Common myeloid progenitor, CD34-positive (primary cell): ENCODE results near the gene TGFB1I1.

Experiments used
- CTCF ChIA-PET: fragments of 350-600 bp; sonication (Branson Sonifier 250); formaldehyde crosslinking; loops from one replicate; lab custom pipeline; 2021; ENCODE audit warnings: antibody characterized with exemption; lab: Charles Lee
- POLR2A ChIA-PET: fragments of 350-600 bp; sonication (Branson Sonifier 250); formaldehyde crosslinking; loops from one replicate; lab custom pipeline; 2021; ENCODE audit warnings: antibody characterized with exemption; lab: Charles Lee
- DNase-seq, 3 donors: peaks; one replicate each; pipeline versions ENCODE4 v3.0.0 to v3.0.0-alpha.2; 2013
- H3K27ac ChIP-seq, 2 experiments: 1 replicate in 1 of 2; 2 replicates in 1 of 2; pipeline ENCODE4 v1.7.0; 2013; ENCODE audit warnings: inconsistent platforms in 2 of 2, low read length in 2 of 2, mild to moderate bottlenecking in 2 of 2, low read depth in 1 of 2, moderate library complexity in 1 of 2; ENCODE audit not compliant: severe bottlenecking in 2 of 2, insufficient read depth in 1 of 2, poor library complexity in 1 of 2
- H3K27me3 ChIP-seq, 5 experiments: replicated peaks in 2 of 5; 1 replicate in 3 of 5; 2 replicates in 2 of 5; pipeline versions ENCODE4 v1.6.1 to v1.7.0; 2013; ENCODE audit warnings: low read length in 4 of 5, mild to moderate bottlenecking in 2 of 5, moderate library complexity in 2 of 5, inconsistent platforms in 1 of 5; ENCODE audit not compliant: insufficient read depth in 5 of 5, control insufficient read depth in 4 of 5
- H3K36me3 ChIP-seq, 4 experiments: 1 replicate in 2 of 4; 2 replicates in 2 of 4; pipeline versions ENCODE4 v1.6.1 to v1.7.0; 2013; ENCODE audit warnings: low read length in 3 of 4, control low read depth in 1 of 4, mild to moderate bottlenecking in 1 of 4; ENCODE audit not compliant: control insufficient read depth in 4 of 4, insufficient read depth in 4 of 4
- H3K4me1 ChIP-seq, 4 experiments: 1 replicate in 3 of 4; 2 replicates in 1 of 4; pipeline versions ENCODE4 v1.6.1 to v1.7.1; 2013; ENCODE audit warnings: low read length in 3 of 4, mild to moderate bottlenecking in 3 of 4, control low read depth in 1 of 4, inconsistent platforms in 1 of 4, moderate library complexity in 1 of 4; ENCODE audit not compliant: control insufficient read depth in 4 of 4, insufficient read depth in 4 of 4; ENCODE audit errors: control extremely low read depth in 1 of 4
- H3K4me3 ChIP-seq, 7 experiments: 1 replicate in 4 of 7; 2 replicates in 3 of 7; pipeline versions ENCODE4 v1.5.1 to v1.7.0; 2013; ENCODE audit warnings: mild to moderate bottlenecking in 7 of 7, low read length in 6 of 7, moderate library complexity in 6 of 7, inconsistent platforms in 2 of 7, low read depth in 2 of 7, control low read depth in 1 of 7; ENCODE audit not compliant: insufficient read depth in 4 of 7, control insufficient read depth in 1 of 7; ENCODE audit errors: extremely low read depth in 1 of 7
- H3K9me3 ChIP-seq, 5 experiments: 1 replicate in 4 of 5; 2 replicates in 1 of 5; pipeline versions ENCODE4 v1.6.1 to v1.7.1; 2013; ENCODE audit warnings: low read length in 4 of 5, mild to moderate bottlenecking in 2 of 5, inconsistent platforms in 1 of 5, low read depth in 1 of 5, moderate library complexity in 1 of 5; ENCODE audit not compliant: control insufficient read depth in 4 of 5, insufficient read depth in 2 of 5; ENCODE audit errors: control extremely low read depth in 1 of 5
- WGBS: methylation state at CpG from one replicate; pipeline ENCODE4 v1.1.5; 2013; ENCODE audit not compliant: insufficient coverage; 5-methylcytosine and 5-hydroxymethylcytosine counted together

TGFB1I1 gene

DNA sequence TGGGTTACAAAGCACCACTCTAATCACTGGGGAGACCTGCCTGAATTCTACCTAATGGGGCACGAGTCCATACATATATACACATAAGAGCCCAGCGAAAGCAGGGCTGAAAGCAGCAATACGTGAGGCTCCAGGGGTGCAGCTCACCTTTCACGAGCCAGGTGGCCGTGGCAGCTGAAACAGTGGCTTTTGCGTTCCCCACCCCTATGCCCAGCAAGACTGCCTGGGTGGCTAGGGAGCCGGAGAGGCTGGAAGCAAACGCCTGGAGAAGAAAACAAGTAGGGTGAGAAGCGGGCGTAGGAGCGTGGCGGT is 35.6 kb downstream of the TGFB1I1 start:
- WGBS, result 8% methylated on average over 7 of the region's 12 CpGs
- Histone ChIP-seq H3K27me3 (no peaks in the 10 kb centered on the region), H3K27ac (peak overlapping the region; percentile 89 to 94), H3K9me3 (peaks cover 0 to 4% (median 0%) of the 10 kb centered on the region in 5 experiments), H3K36me3 (peaks cover 0 to under 1% (median 0%) of the 10 kb centered on the region in 4 experiments), H3K4me3 (peak overlapping the region; percentile 72 to 94 (median 91)), H3K4me1 (peaks cover 30 to 59% (median 50%) of the 10 kb centered on the region in 4 experiments)
- no peak for DNase-seq
- CTCF ChIA-PET, result interaction anchor here (0.8 to 2.7 kb wide), 7 partner anchors 11 to 361 kb away, joined by 4 to 10 read pairs (median 4); no protein-coding TSS in a partner anchor
- POLR2A ChIA-PET, result interaction anchor here (0.6 to 1.4 kb wide), 6 partner anchors 10 to 188 kb away, joined by 3 to 5 read pairs (median 4); partner anchors contain the start of gene ARMC5

DNA sequence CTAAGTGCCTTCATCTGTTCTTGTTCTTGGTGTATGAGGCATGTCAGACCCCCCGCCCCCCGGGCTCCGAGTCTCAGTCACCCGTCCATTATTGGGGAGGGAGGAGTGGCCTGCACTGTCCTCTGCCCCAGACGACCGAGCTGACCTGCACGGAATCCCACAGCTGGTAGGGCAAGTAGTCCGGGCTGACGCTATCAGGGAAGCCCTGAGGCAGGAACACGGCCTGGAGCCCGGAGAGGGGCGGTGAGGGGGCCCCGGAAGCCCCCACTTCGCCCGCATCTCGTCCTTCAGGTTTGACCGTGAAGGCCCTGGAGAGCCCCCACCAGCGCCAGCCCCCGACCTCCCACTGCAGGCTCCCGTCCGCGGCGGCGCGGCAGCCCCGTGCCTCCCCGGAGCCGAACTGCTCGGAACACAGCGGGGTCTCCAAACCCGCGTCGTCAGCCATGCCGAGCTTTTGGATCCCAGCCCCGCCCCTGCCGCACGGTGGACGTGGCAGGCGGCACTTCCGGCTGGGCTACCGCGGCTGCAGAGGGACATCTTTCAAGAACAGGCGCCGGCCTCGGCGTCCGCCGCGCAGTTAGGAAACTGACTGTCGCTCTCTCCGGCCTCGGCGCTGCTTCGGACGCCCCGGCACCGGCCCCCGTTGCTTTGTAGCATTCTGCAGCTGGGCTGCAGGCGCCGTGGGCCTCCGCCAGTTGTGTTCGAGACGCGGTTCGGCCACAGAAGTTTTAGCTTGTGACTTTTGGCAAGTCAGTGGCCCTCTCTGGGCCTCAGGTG is 36.2 kb downstream of the TGFB1I1 start, which contains the start of gene RUSF1:
Gene RUSF1 (minus strand): TSS at position 463 of the 777 bp plus-strand sequence. CDS start 18 bp downstream, at position 445.
- Histone ChIP-seq H3K27me3 (no peaks in the 10 kb centered on the region), H3K9me3 (peaks cover 0 to 4% (median 0%) of the 10 kb centered on the region in 5 experiments), H3K36me3 (no peaks in the 10 kb centered on the region), H3K27ac (peak within 1 kb of the TSS; percentile 89 to 94), H3K4me1 (peaks cover 30 to 59% (median 50%) of the 10 kb centered on the region in 4 experiments), H3K4me3 (peak within 1 kb of the TSS; percentile 72 to 94 (median 91))
- DNase-seq, result peak; percentile 82 to 93 (median 89)
- ChIA-PET POLR2A (interaction anchor here (1.1 to 1.4 kb wide), 5 partner anchors 21 to 188 kb away, joined by 3 to 5 read pairs (median 4); partner anchors contain the start of gene ARMC5), CTCF (interaction anchor here (0.8 to 2.7 kb wide), 6 partner anchors 11 to 361 kb away, joined by 3 to 10 read pairs (median 4); no protein-coding TSS in a partner anchor)
- WGBS, result 0% methylated on average over 59 of the region's 65 CpGs

DNA sequence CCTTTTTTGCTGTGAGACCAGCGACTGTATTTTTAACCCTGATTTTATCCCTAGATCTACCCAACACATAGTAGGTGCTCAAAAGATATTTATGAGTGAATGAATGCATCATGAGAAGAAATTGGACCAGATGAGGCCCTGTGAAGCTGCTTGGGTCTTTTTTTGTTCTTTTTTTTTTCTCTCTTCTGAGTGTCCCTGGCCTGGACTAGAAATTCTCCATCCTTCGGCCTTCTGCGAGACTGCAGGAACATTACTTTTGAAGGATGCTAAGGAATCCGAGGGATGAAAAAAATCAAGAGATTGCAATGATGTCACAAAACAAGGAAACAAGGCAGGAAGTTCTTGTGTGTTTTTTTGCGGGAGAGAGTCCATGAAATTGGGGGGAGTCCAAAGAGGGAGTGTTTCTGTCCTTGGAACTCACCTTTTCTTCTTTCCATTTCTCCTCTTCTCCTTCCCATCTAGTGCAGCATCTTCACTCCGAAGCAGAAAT is 36.8 kb downstream of the TGFB1I1 start:
- peak overlapping the region; percentile 89 to 94 for H3K27ac ChIP-seq
- DNase-seq, result no peak
- peak overlapping the region; percentile 72 to 94 (median 91) for H3K4me3 ChIP-seq
- H3K36me3 ChIP-seq, result no peaks in the 10 kb centered on the region
- ChIA-PET CTCF (interaction anchor here (0.8 to 1.9 kb wide), 4 partner anchors 12 to 360 kb away, joined by 3 to 6 read pairs (median 4); no protein-coding TSS in a partner anchor), POLR2A (interaction anchor here (1.1 to 1.4 kb wide), 3 partner anchors 20 to 187 kb away, joined by 3 to 5 read pairs (median 3); no protein-coding TSS in a partner anchor)
- H3K27me3 ChIP-seq, result no peaks in the 10 kb centered on the region
- H3K9me3 ChIP-seq, result peaks cover 0 to 4% (median 0%) of the 10 kb centered on the region in 5 experiments
- 24% methylated on average over 4 of the region's 6 CpGs for WGBS
- peaks cover 28 to 54% (median 48%) of the 10 kb centered on the region in 4 experiments for H3K4me1 ChIP-seq

DNA sequence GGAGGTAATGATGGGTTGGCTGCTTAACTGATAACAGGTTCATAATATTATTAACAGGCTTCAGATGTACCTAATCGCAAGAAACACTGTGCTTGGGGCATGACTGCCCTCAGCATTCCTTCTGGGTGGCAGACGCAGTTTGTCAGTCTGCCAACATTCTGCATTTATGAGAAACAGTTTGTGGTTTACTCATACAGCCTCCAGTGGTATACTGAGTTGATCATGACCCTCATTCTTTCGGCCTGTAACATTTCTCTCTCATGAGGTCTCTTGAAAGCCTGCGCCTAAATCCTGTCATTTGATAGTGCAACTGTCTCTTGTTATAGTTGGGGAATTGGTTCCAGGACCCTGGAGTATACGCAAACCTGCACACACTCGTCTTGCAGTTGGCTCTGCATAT is 41.2 kb downstream of the TGFB1I1 start:
- ChIA-PET CTCF (interaction anchor here (0.6 kb wide), 1 partner anchor 18 kb away, joined by 3 read pairs; no protein-coding TSS in a partner anchor), POLR2A (no interaction called here)
- 50% methylated on average over 2 of the region's 6 CpGs for WGBS

DNA sequence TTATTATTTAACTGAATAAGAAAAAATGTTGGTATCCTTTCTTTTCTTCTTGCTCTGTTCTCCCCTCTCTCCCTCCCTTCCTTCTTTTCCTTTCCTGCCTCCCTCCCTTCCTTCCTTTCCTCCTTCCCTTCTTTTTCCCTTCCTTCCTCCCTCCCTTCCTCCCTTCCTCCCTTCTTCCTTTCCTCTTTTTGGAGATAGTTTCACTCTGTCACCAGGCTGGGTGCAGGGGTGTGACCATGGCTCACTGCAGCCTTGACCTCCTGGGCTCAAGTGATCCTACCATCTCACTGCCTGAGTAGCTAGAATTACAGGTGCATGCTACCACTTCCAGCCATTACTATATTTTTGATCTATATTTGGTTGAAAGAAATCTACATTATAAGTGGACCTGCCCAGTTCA is 41.9 kb downstream of the TGFB1I1 start:
- POLR2A ChIA-PET, result no interaction called here

More for the DNA sequence above, 41.2 kb downstream of the TGFB1I1 start:
- H3K27ac ChIP-seq, result no peak overlapping the region
- H3K4me1 ChIP-seq, result peaks cover 6 to 16% (median 9%) of the 10 kb centered on the region in 4 experiments
- H3K9me3 ChIP-seq, result peaks cover 0 to 6% (median 0%) of the 10 kb centered on the region in 5 experiments
- no peaks in the 10 kb centered on the region for H3K27me3 ChIP-seq
- DNase-seq, result no peak
- H3K36me3 ChIP-seq, result no peaks in the 10 kb centered on the region
- H3K4me3 ChIP-seq, result no peak overlapping the region

DNA sequence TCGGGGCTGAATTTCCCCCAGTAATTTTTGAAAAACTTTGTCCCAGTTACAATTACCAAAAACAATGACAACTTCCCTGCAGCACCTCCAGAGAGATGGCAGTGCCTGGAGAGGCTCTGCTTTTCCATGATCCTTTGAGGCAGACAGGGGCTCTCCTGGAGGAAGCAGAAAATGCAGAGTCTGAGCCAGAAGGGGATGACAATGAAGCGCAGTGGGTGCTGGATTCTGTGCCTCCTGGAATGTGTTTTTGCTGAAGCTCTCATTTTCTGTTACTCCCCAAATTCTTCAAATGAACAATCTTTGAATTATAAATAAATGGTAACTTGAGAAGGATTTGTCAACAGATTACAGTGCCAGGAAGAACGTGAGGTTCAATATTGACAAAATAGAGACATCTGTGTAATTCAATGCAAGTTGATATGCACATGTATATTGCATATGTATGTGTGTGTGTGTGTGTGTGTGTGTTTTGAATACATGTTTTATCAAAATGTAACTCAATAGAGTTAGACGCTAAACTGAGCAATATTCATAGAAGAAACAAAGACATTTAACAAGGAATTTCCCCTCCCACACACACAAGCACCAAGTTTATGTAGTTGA is 45.9 kb downstream of the TGFB1I1 start:
- no peaks in the 10 kb centered on the region for H3K27me3 ChIP-seq
- no peak overlapping the region for H3K4me3 ChIP-seq
- H3K27ac ChIP-seq, result no peak overlapping the region
- ChIA-PET CTCF (no interaction called here), POLR2A (interaction anchor here (0.6 kb wide), 1 partner anchor 10 kb away, joined by 4 read pairs; no protein-coding TSS in a partner anchor)
- H3K4me1 ChIP-seq, result no peaks in the 10 kb centered on the region
- 100% methylated on average over 1 of the region's 4 CpGs for WGBS
- DNase-seq, result no peak
- H3K36me3 ChIP-seq, result no peaks in the 10 kb centered on the region
- peaks cover 0 to 2% (median 0%) of the 10 kb centered on the region in 5 experiments for H3K9me3 ChIP-seq

More for the DNA sequence above, 41.9 kb downstream of the TGFB1I1 start:
- Histone ChIP-seq H3K4me3 (no peak overlapping the region), H3K4me1 (peaks cover 3 to 11% (median 6%) of the 10 kb centered on the region in 4 experiments), H3K36me3 (no peaks in the 10 kb centered on the region), H3K27me3 (no peaks in the 10 kb centered on the region), H3K27ac (no peak overlapping the region), H3K9me3 (peaks cover 0 to 6% (median 0%) of the 10 kb centered on the region in 5 experiments)
- CTCF ChIA-PET, result no interaction called here
- DNase-seq, result no peak
